GM23338 (cell line): ENCODE results near the gene SPRYD4. TPM values are rescaled to one million over a fixed set of nuclear protein-coding genes. Genes with fewer than 3 reads are reported as not detected.

Source experiments
- ATAC-seq: fragments of 200-7000 bp; cut with Tn5 transposase; 3 replicates; pipeline ENCODE4 v1.9.1; 2020
- DNase-seq: peaks from one replicate; pipeline ENCODE4 v3.0.0-alpha.2; 2015; ENCODE audit warnings: low spot score
- H2AFZ ChIP-seq: fragments of 200-600 bp; sonication (generic); 2 replicates; pipeline ENCODE4 v1.8.0; 2016; ENCODE audit warnings: antibody characterized with exemption, mild to moderate bottlenecking, moderate library complexity
- H3F3A ChIP-seq: fragments of 200-600 bp; sonication (generic); replicated peaks from 2 replicates; pipeline ENCODE4 v1.8.0; 2017; ENCODE audit warnings: antibody characterized with exemption, mixed run types, low read depth
- H3K27ac ChIP-seq: fragments of 200-600 bp; sonication (generic); 2 replicates; pipeline ENCODE4 v1.6.1; 2016; ENCODE audit warnings: low read depth
- H3K27me3 ChIP-seq: fragments of 200-600 bp; sonication (generic); 2 replicates; pipeline ENCODE4 v1.8.0; 2016; ENCODE audit warnings: mild to moderate bottlenecking, mixed run types, moderate library complexity; ENCODE audit not compliant: insufficient read depth
- H3K36me3 ChIP-seq: fragments of 200-600 bp; sonication (generic); 2 replicates; pipeline ENCODE4 v1.8.0; 2016; ENCODE audit warnings: mild to moderate bottlenecking; ENCODE audit not compliant: insufficient read depth
- H3K4me1 ChIP-seq: fragments of 200-600 bp; sonication (generic); 2 replicates; pipeline ENCODE4 v1.8.0; 2016; ENCODE audit warnings: mild to moderate bottlenecking, moderate library complexity; ENCODE audit not compliant: insufficient read depth
- H3K4me2 ChIP-seq: fragments of 200-600 bp; sonication (generic); 2 replicates; pipeline ENCODE4 v1.7.1; 2017; ENCODE audit warnings: mixed run types
- H3K4me3 ChIP-seq: fragments of 200-600 bp; sonication (generic); 2 replicates; pipeline ENCODE4 v1.6.1; 2016; ENCODE audit warnings: mixed run types
- H3K79me2 ChIP-seq: fragments of 200-600 bp; sonication (generic); replicated peaks from 2 replicates; pipeline ENCODE4 v1.8.0; 2017; ENCODE audit warnings: mild to moderate bottlenecking; ENCODE audit not compliant: insufficient read depth
- H3K9me2 ChIP-seq: fragments of 200-600 bp; sonication (generic); 2 replicates; pipeline ENCODE4 v1.8.0; 2017; ENCODE audit not compliant: insufficient read depth
- H4K20me1 ChIP-seq: fragments of 200-600 bp; sonication (generic); replicated peaks from 2 replicates; pipeline ENCODE4 v1.8.0; 2017; ENCODE audit warnings: mild to moderate bottlenecking; ENCODE audit not compliant: insufficient read depth
- H3K27ac Mint-ChIP-seq: 2 replicates; pipeline ENCODE4 v1.8.0; 2020; ENCODE audit warnings: inconsistent platforms, mild to moderate bottlenecking, moderate library complexity, mixed read lengths
- H3K27me3 Mint-ChIP-seq: 3 replicates; pipeline ENCODE4 v1.8.0; 2022; ENCODE audit warnings: low read depth, mild to moderate bottlenecking, moderate library complexity, mixed read lengths, inconsistent platforms; ENCODE audit not compliant: insufficient read depth, poor library complexity
- H3K36me3 Mint-ChIP-seq: 3 replicates; pipeline ENCODE4 v1.8.0; 2021; ENCODE audit warnings: low read depth, mild to moderate bottlenecking, inconsistent platforms, moderate library complexity, mixed read lengths
- H3K4me1 Mint-ChIP-seq: 3 replicates; pipeline ENCODE4 v1.8.0; 2020; ENCODE audit warnings: mild to moderate bottlenecking, inconsistent platforms, mixed read lengths
- H3K4me3 Mint-ChIP-seq: 3 replicates; pipeline ENCODE4 v1.8.0; 2021; ENCODE audit warnings: moderate library complexity, mild to moderate bottlenecking, inconsistent platforms, mixed read lengths
- H3K9me3 Mint-ChIP-seq: 3 replicates; pipeline ENCODE4 v1.8.0; 2020; ENCODE audit warnings: moderate library complexity, mild to moderate bottlenecking, inconsistent platforms, mixed read lengths
- CTCF ChIP-seq, 2 experiments: fragments of 200-600 bp in 1 of 2; sonication (generic) in 1 of 2; conservative IDR thresholded peaks; 2 replicates each; pipeline versions ENCODE4 v1.5.1 to v1.6.1; 2016 to 2017; ENCODE audit warnings: antibody characterized with exemption in 2 of 2, low read depth in 2 of 2, mild to moderate bottlenecking in 2 of 2, moderate library complexity in 1 of 2
- ETS1 ChIP-seq: IDR thresholded peaks from 2 replicates; pipeline ENCODE4 v1.6.1; 2016; ENCODE audit warnings: antibody characterized with exemption
- EZH2 ChIP-seq: fragments of 200-600 bp; sonication (generic); IDR thresholded peaks from one replicate; pipeline ENCODE4 v1.8.0; 2017; ENCODE audit warnings: antibody characterized with exemption, mild to moderate bottlenecking, low read depth; ENCODE audit not compliant: unreplicated experiment
- NANOG ChIP-seq: IDR thresholded peaks from 2 replicates; pipeline ENCODE4 v1.6.1; 2016; ENCODE audit warnings: antibody characterized with exemption, borderline replicate concordance
- REST ChIP-seq: IDR thresholded peaks from one replicate; pipeline ENCODE4 v1.6.1; 2018; ENCODE audit warnings: antibody characterized with exemption; ENCODE audit not compliant: unreplicated experiment
- STAT1 ChIP-seq: IDR thresholded peaks from one replicate; pipeline ENCODE4 v1.6.1; 2016; ENCODE audit warnings: antibody characterized with exemption; ENCODE audit not compliant: unreplicated experiment
- ZNF114 ChIP-seq: fragments of 250-450 bp; sonication (Bioruptor Pico); IDR thresholded peaks from 2 replicates; pipeline ENCODE4 v1.5.0; 2020; ENCODE audit warnings: mild to moderate bottlenecking, moderate library complexity
- polyA plus RNA-seq: library from polyadenylated mRNA; unstranded; fragments of >200 nt; fragmentation: Nextera tagmentation; extraction: Ambion mirVana; gene quantifications from 2 replicates; pipeline ENCODE4 v1.2.1, GENCODE V29; 2016
- total RNA-seq: library from RNA; depleted of rRNA; stranded (reverse); fragments of >200 nt; shearing (Covaris generic); gene quantifications from 2 replicates; pipeline ENCODE4 v1.2.3, GENCODE V29; 2014

Gene SPRYD4
- total and polyA plus RNA-seq, 2 experiments from 2014 or later: 2.1 to 3.1 TPM

GRCh38 chr12:56517854-56518253, 49.5 kb downstream of the SPRYD4 start:
- Histone ChIP-seq H3K9me2 (no peaks in the 10 kb centered on the region), H4K20me1 (no peaks in the 10 kb centered on the region), H3K4me1 (peaks cover 10% of the 10 kb centered on the region), H3K27ac (no peak overlapping the region), H3K4me2 (no peak overlapping the region), H3K36me3 (no peaks in the 10 kb centered on the region), H3K79me2 (peaks cover 7% of the 10 kb centered on the region; the same call in 1 of the 2 replicates), H3F3A (no peaks in the 10 kb centered on the region), H3K27me3 (0 out of 2 replicates have a peak, but pooled peaks cover 1% of the 10 kb centered on the region), H3K4me3 (no peak overlapping the region), H2AFZ (no peak overlapping the region)
- ATAC-seq: no peak
- no peak for DNase-seq
- TF ChIP-seq CTCF (conservative IDR thresholded peaks at IDR 0.05; ENCODE audit: low read depth in 2 of 2) (no peak), EZH2 (no peak), NANOG (no peak)
- Mint-ChIP-seq H3K9me3 (no peaks in the 10 kb centered on the region), H3K27me3 (peaks cover 1% of the 10 kb centered on the region), H3K4me3 (no peak overlapping the region), H3K36me3 (no peaks in the 10 kb centered on the region), H3K27ac (no peak overlapping the region), H3K4me1 (peaks cover 20% of the 10 kb centered on the region)

GRCh38 chr12:56518570-56518969, 50.2 kb downstream of the SPRYD4 start:
- Histone ChIP-seq H3K4me3 (no peak overlapping the region), H3K9me2 (no peaks in the 10 kb centered on the region), H3K36me3 (no peaks in the 10 kb centered on the region), H3K27ac (no peak overlapping the region), H2AFZ (no peak overlapping the region), H3K4me2 (no peak overlapping the region), H3F3A (no peaks in the 10 kb centered on the region), H3K79me2 (peaks cover 15% of the 10 kb centered on the region), H3K4me1 (peaks cover 17% of the 10 kb centered on the region), H4K20me1 (no peaks in the 10 kb centered on the region), H3K27me3 (no peaks in the 10 kb centered on the region)
- no peak overlapping the region for H3K27ac Mint-ChIP-seq
- H3K27me3 Mint-ChIP-seq: peaks cover 1% of the 10 kb centered on the region
- no peak for DNase-seq
- ATAC-seq: no peak
- H3K9me3 Mint-ChIP-seq: no peaks in the 10 kb centered on the region
- H3K36me3 Mint-ChIP-seq: no peaks in the 10 kb centered on the region
- no peak overlapping the region for H3K4me3 Mint-ChIP-seq
- peaks cover 22% of the 10 kb centered on the region for H3K4me1 Mint-ChIP-seq
- TF ChIP-seq STAT1 (no peak), ZNF114 (CRISPR knock-in tag) (no peak), CTCF (conservative IDR thresholded peaks at IDR 0.05; ENCODE audit: low read depth in 2 of 2) (no peak), REST (no peak), ETS1 (no peak)
